ENCODE data around the gene PITPNC1.
"Not testable (repeated sequence)": the region's sequence is repeated elsewhere in the genome, so short reads cannot be mapped to it uniquely, and the experiment has no call there.

Gene PITPNC1

DNA sequence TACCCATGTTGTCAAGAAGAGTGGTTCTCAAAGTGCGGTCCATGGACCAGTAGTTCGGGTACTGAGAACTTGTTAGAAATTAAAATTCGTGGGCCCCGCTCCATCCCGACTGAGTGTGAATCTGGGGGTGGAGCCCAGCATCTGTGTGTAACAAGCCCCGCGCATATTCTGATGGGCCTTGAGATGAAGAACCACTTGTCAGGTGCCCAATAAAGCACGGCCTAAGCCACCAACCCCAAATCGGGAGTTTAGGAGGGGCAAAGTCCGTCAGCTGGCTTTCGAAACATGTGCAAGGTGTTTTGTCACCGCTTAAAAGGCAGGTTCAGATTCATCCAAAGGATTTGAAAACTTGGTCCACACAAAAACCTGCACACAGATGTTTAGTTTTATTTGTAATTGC is 40.2 kb upstream of the PITPNC1 start:
- H2AFZ ChIP-seq (ENCODE audit: low read depth): no peak overlapping the region
- no peaks in the 10 kb centered on the region for H4K20me1 ChIP-seq (ENCODE audit: insufficient read depth)
- no peak overlapping the region for H3K27ac ChIP-seq
- no peaks in the 10 kb centered on the region for H3K27me3 ChIP-seq (ENCODE audit: insufficient read depth, low read depth)
- peaks cover 12% of the 10 kb centered on the region for H3K36me3 ChIP-seq (ENCODE audit: insufficient read depth)
- H3K4me1 ChIP-seq (ENCODE audit: low read depth, poor library complexity, severe bottlenecking): no peaks in the 10 kb centered on the region
- no peaks in the 10 kb centered on the region for H3K79me2 ChIP-seq (ENCODE audit: insufficient read depth, low read depth)
- H3K9ac ChIP-seq: no peak overlapping the region
- no peak overlapping the region for H3K4me2 ChIP-seq
- H3K4me3 ChIP-seq (IDR thresholded peaks at IDR 0.05; ENCODE audit: insufficient read depth, low read depth, low read length): no peak overlapping the region
- TF ChIP-seq, protein P1, sequence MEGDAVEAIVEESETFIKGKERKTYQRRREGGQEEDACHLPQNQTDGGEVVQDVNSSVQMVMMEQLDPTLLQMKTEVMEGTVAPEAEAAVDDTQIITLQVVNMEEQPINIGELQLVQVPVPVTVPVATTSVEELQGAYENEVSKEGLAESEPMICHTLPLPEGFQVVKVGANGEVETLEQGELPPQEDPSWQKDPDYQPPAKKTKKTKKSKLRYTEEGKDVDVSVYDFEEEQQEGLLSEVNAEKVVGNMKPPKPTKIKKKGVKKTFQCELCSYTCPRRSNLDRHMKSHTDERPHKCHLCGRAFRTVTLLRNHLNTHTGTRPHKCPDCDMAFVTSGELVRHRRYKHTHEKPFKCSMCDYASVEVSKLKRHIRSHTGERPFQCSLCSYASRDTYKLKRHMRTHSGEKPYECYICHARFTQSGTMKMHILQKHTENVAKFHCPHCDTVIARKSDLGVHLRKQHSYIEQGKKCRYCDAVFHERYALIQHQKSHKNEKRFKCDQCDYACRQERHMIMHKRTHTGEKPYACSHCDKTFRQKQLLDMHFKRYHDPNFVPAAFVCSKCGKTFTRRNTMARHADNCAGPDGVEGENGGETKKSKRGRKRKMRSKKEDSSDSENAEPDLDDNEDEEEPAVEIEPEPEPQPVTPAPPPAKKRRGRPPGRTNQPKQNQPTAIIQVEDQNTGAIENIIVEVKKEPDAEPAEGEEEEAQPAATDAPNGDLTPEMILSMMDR (conservative IDR thresholded peaks at IDR 0.05; ENCODE audit: low read depth, low read length): no peak

DNA sequence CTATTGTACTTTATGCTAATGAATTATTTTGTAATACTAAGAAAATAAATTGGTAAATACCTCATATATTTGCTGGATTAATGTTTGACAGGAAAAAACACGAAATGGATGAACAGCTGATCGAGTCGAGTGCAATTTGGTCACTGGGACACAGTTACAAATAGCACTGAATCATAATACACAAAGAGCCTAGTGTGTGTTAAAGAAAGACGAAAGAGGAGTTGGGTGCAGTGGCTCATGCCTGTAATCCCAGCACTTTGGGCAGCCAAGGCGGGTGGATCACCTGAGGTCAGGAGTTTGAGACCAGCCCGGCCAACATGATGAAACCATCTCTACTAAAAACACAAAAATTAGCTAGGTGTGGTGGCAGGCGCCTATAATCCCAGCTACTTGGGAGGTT is 38.7 kb upstream of the PITPNC1 start:
- H2AFZ ChIP-seq (ENCODE audit: low read depth); H3K4me3 ChIP-seq (IDR thresholded peaks at IDR 0.05; ENCODE audit: insufficient read depth, low read depth, low read length); H3K79me2 ChIP-seq (ENCODE audit: insufficient read depth, low read depth); H3K27me3 ChIP-seq (ENCODE audit: insufficient read depth, low read depth); H3K9ac ChIP-seq; H3K27ac ChIP-seq; H3K4me2 ChIP-seq; H4K20me1 ChIP-seq (ENCODE audit: insufficient read depth); H3K4me1 ChIP-seq (ENCODE audit: low read depth, poor library complexity, severe bottlenecking): not testable (repeated sequence)
- H3K36me3 ChIP-seq (ENCODE audit: insufficient read depth): peaks cover 15% of the 10 kb centered on the region

DNA sequence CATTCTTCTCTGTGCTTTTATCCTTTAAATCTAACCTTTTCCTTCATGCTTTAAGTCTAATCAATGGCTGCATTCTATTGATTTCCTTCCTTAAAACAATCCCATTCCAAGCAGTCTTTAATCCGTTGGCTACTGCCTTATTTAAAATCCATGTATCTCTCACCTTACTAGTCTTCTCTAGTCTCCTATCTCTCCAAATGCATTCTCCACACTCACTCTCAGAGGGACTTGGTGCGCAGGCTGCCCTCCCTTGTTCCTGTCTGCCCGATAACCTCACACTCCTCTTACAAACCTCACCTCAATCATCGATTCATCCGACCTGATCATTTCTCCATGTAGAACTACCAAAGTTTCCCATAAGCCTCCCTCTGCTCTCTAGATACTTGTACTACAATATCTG is 33.8 kb upstream of the PITPNC1 start:
- Histone ChIP-seq H3K4me3 (IDR thresholded peaks at IDR 0.05; ENCODE audit: insufficient read depth, low read depth, low read length) (no peak overlapping the region), H4K20me1 (ENCODE audit: insufficient read depth) (no peaks in the 10 kb centered on the region), H3K4me2 (no peak overlapping the region), H3K36me3 (ENCODE audit: insufficient read depth) (peaks cover 40% of the 10 kb centered on the region), H3K9ac (no peak overlapping the region), H3K27ac (no peak overlapping the region), H2AFZ (ENCODE audit: low read depth) (no peak overlapping the region), H3K4me1 (ENCODE audit: low read depth, poor library complexity, severe bottlenecking) (no peaks in the 10 kb centered on the region), H3K27me3 (ENCODE audit: insufficient read depth, low read depth) (no peaks in the 10 kb centered on the region), H3K79me2 (ENCODE audit: insufficient read depth, low read depth) (no peaks in the 10 kb centered on the region)
- TF ChIP-seq, protein P1 (conservative IDR thresholded peaks at IDR 0.05; ENCODE audit: low read depth, low read length): no peak

DNA sequence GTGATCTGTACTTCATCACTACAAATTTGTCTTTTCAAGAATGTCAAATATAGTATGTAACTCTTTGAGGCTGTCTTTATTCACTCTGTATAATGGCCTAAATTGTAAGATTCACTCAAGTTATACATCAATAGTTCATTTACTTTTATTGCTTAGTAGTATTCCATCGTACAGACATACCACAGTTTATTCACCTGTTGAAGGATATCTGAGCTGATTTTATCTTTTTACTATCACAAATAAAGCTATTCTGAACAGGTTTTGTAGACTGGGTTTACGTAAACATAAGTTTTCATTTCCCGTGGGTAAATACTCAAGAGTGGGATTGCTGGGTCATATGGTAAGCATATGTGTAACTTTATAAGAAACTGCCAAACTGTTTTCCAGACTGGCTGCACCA is 29.3 kb upstream of the PITPNC1 start:
- Histone ChIP-seq H3K9ac (no peak overlapping the region), H3K27ac (no peak overlapping the region), H3K79me2 (ENCODE audit: insufficient read depth, low read depth) (peaks cover 9% of the 10 kb centered on the region; the same call in 1 of the 2 replicates), H4K20me1 (ENCODE audit: insufficient read depth) (no peaks in the 10 kb centered on the region), H3K4me2 (no peak overlapping the region), H3K27me3 (ENCODE audit: insufficient read depth, low read depth) (no peaks in the 10 kb centered on the region), H3K4me1 (ENCODE audit: low read depth, poor library complexity, severe bottlenecking) (no peaks in the 10 kb centered on the region), H3K4me3 (IDR thresholded peaks at IDR 0.05; ENCODE audit: insufficient read depth, low read depth, low read length) (no peak overlapping the region), H3K36me3 (ENCODE audit: insufficient read depth) (peaks cover 38% of the 10 kb centered on the region; the same call in 1 of the 2 replicates), H2AFZ (ENCODE audit: low read depth) (no peak overlapping the region)
- TF ChIP-seq, protein P1 (conservative IDR thresholded peaks at IDR 0.05; ENCODE audit: low read depth, low read length): no peak

DNA sequence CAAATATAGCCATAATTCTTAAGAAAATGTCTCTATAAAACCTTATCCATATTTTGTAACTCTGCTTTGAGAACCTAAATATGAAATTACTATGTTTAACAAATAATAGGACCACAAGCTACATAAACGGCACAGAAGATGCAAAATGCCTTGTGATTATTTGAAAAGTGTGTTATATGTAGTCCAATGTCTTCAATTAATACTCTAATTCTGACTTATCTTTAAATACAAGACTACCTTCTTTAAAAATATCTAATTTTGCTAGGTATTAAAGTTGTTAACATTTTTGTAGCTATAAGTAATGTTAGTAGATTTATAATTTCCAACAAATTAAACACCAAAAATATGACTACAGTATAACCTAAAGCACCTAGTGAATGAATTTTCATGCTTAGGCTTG is 27.7 kb upstream of the PITPNC1 start:
- no peaks in the 10 kb centered on the region for H3K27me3 ChIP-seq (ENCODE audit: insufficient read depth, low read depth)
- H4K20me1 ChIP-seq (ENCODE audit: insufficient read depth): no peaks in the 10 kb centered on the region
- H3K4me2 ChIP-seq: no peak overlapping the region
- H3K9ac ChIP-seq: no peak overlapping the region
- H3K36me3 ChIP-seq (ENCODE audit: insufficient read depth): peaks cover 37% of the 10 kb centered on the region; the same call in 1 of the 2 replicates
- no peak overlapping the region for H2AFZ ChIP-seq (ENCODE audit: low read depth)
- no peak overlapping the region for H3K27ac ChIP-seq
- H3K4me3 ChIP-seq (IDR thresholded peaks at IDR 0.05; ENCODE audit: insufficient read depth, low read depth, low read length): no peak overlapping the region
- peaks cover 23% of the 10 kb centered on the region; the same call in 1 of the 2 replicates for H3K79me2 ChIP-seq (ENCODE audit: insufficient read depth, low read depth)
- TF ChIP-seq, protein P1 (conservative IDR thresholded peaks at IDR 0.05; ENCODE audit: low read depth, low read length): no peak
- no peaks in the 10 kb centered on the region for H3K4me1 ChIP-seq (ENCODE audit: low read depth, poor library complexity, severe bottlenecking)
